Measurements from ENCODE around the gene RPS15.

GRCh38 chr19:1440418-1440801, 2.2 kb downstream of the RPS15 start:
- TF ChIP-seq CTCF (IDR thresholded peaks at IDR 0.05; ENCODE audit: insufficient read depth, low read depth, low read length), result no peak
- TF ChIP-seq EZH2 (IDR thresholded peaks at IDR 0.05; ENCODE audit: insufficient read depth, low read length), result no peak
